ENCODE data around the gene GTF2H1. TPM values are rescaled to one million over a fixed set of nuclear protein-coding genes. Genes with fewer than 3 reads are reported as not detected.

Gene GTF2H1
- total RNA-seq, 4 donors from 2014 or later: 50.7 to 80.4 (median 77.1) TPM

GRCh38 chr11:18408558-18409291 lies 86.4 kb downstream of the GTF2H1 start:
- no peak for TF ChIP-seq CTCF (IDR thresholded peaks at IDR 0.05; ENCODE audit: low read depth)

DNA sequence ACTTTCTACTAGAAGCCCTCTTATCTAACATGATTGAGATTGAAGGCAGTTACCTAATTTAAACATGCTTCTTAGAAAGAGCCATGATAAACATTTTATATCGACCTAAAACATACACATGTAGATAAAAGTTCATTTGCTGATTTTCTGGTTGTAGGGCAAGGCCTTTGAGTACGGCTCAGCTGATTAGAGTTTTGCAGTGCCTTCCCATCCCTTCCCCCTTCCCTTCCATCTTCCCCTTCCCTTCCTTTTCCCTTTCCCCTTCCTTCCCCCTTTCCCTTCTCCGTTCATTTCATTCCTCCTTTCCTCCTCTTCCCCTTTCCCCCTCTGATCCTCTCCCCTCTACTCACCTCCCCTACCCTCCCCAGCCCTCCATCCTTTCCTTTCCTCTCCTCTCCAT lies 94.1 kb downstream of the GTF2H1 start:
- TF ChIP-seq CTCF (IDR thresholded peaks at IDR 0.05; ENCODE audit: low read depth): no peak

Small RNA genes lying within 50 kb of the gene (small RNA-seq; reads per million reads assigned to genes)
- gene MIR3159: not detected

Other genes with a start within 250 kb of the GTF2H1 start
- 10 to 100 TPM; 10.8 to 15.6 (median 13.3) TPM for gene SAAL1, start 216.5 kb upstream of the GTF2H1 start, total RNA-seq
- gene MRGPRX3, start 190.0 kb upstream of the GTF2H1 start, total RNA-seq: not detected
- not detected for gene MRGPRX4, start 149.7 kb upstream of the GTF2H1 start, total RNA-seq
- 1 to 10 TPM in 2 of 4 donors, not detected in 2; 2.6 to 5.1 TPM for gene SAA4, start 85.8 kb upstream of the GTF2H1 start, total RNA-seq
- gene SAA2, start 73.9 kb upstream of the GTF2H1 start, total RNA-seq: 100 to 1,000 TPM in 1 of 4 donors, 10 to 100 TPM in 2, 1 to 10 TPM in 1; 7.7 to 236 (median 71.9) TPM
- gene SAA1, start 56.3 kb upstream of the GTF2H1 start, total RNA-seq: 1,000 to 10,000 TPM in 1 of 4 donors, 100 to 1,000 TPM in 2, 10 to 100 TPM in 1; 72.0 to 1,133 (median 441) TPM
- gene HPS5, start 427 bp upstream of the GTF2H1 start, total RNA-seq: 10 to 100 TPM; 17.1 to 35.1 (median 18.4) TPM
- gene LDHA, start 72.0 kb downstream of the GTF2H1 start, total RNA-seq: 100 to 1,000 TPM; 504 to 615 (median 514) TPM
- not detected for gene LDHC, start 89.8 kb downstream of the GTF2H1 start, total RNA-seq
- gene LDHAL6A, start 133.3 kb downstream of the GTF2H1 start, total RNA-seq: not detected
- gene TSG101, start 204.4 kb downstream of the GTF2H1 start, total RNA-seq: 100 to 1,000 TPM in 1 of 4 donors, 10 to 100 TPM in 3; 62.1 to 134 (median 79.7) TPM

Measured in subcutaneous adipose tissue (tissue), 4 donors.